DND-41 (cell line): ENCODE data around the gene NFX1.

Source experiments
- ATAC-seq: fragments of 200-7000 bp; cut with Tn5 transposase; 3 replicates; pipeline ENCODE4 v1.9.1; 2021; ENCODE audit warnings: low read depth; ENCODE audit not compliant: insufficient read depth
- DNase-seq: peaks from one replicate; pipeline ENCODE4 v3.0.0-alpha.2; 2020
- H2AFZ ChIP-seq: 2 replicates; pipeline ENCODE4 v1.6.0; 2012; ENCODE audit warnings: low read depth, low read length
- H3K27ac ChIP-seq: 2 replicates; pipeline ENCODE4 v1.5.1; 2012; ENCODE audit warnings: low read length, inconsistent platforms
- H3K27me3 ChIP-seq: fragments of 200-600 bp; sonication (generic); 2 replicates; pipeline ENCODE4 v1.6.0; 2012; ENCODE audit warnings: low read length, mild to moderate bottlenecking, inconsistent platforms; ENCODE audit not compliant: insufficient read depth, poor library complexity
- H3K36me3 ChIP-seq: 2 replicates; pipeline ENCODE4 v1.5.1; 2012; ENCODE audit warnings: low read length, inconsistent platforms; ENCODE audit not compliant: insufficient read depth
- H3K4me1 ChIP-seq: 2 replicates; pipeline ENCODE4 v1.5.1; 2012; ENCODE audit warnings: mild to moderate bottlenecking, low read length; ENCODE audit not compliant: insufficient read depth
- H3K4me2 ChIP-seq: 2 replicates; pipeline ENCODE4 v1.6.0; 2012; ENCODE audit warnings: mild to moderate bottlenecking, moderate library complexity, low read length, inconsistent platforms; ENCODE audit not compliant: insufficient read depth
- H3K4me3 ChIP-seq, 2 experiments: fragments of 200-600 bp in 1 of 2; shearing (Covaris generic) in 1 of 2; 2 replicates each; pipeline ENCODE4 v1.5.1; 2012 to 2016; ENCODE audit warnings: inconsistent platforms in 2 of 2, low read length in 2 of 2, mild to moderate bottlenecking in 2 of 2, low read depth in 1 of 2, moderate library complexity in 1 of 2
- H3K79me2 ChIP-seq: 2 replicates; pipeline ENCODE4 v1.6.0; 2012; ENCODE audit warnings: low read length, inconsistent platforms; ENCODE audit not compliant: insufficient read depth
- H3K9ac ChIP-seq: 2 replicates; pipeline ENCODE4 v1.6.0; 2012; ENCODE audit warnings: low read depth, mild to moderate bottlenecking, inconsistent platforms, low read length, moderate library complexity
- H3K9me3 ChIP-seq: 2 replicates; pipeline ENCODE4 v1.5.1; 2012; ENCODE audit warnings: low read length, moderate library complexity, mild to moderate bottlenecking, inconsistent platforms; ENCODE audit not compliant: insufficient read depth, severe bottlenecking
- H4K20me1 ChIP-seq: 2 replicates; pipeline ENCODE4 v1.6.0; 2012; ENCODE audit warnings: low read length; ENCODE audit not compliant: insufficient read depth
- EZH2 ChIP-seq: IDR thresholded peaks from 3 replicates; pipeline ENCODE4 v1.6.1; 2012; ENCODE audit warnings: borderline replicate concordance, low read depth, mild to moderate bottlenecking, moderate library complexity, low read length, inconsistent platforms; ENCODE audit not compliant: severe bottlenecking
- TF ChIP-seq, protein P1 (sequence below): IDR thresholded peaks from 2 replicates; pipeline ENCODE4 v1.5.1; 2012; ENCODE audit warnings: borderline replicate concordance, low read length, moderate library complexity, mild to moderate bottlenecking; ENCODE audit not compliant: poor library complexity, severe bottlenecking; ENCODE audit errors: extremely low read depth

The NFX1 gene

DNA sequence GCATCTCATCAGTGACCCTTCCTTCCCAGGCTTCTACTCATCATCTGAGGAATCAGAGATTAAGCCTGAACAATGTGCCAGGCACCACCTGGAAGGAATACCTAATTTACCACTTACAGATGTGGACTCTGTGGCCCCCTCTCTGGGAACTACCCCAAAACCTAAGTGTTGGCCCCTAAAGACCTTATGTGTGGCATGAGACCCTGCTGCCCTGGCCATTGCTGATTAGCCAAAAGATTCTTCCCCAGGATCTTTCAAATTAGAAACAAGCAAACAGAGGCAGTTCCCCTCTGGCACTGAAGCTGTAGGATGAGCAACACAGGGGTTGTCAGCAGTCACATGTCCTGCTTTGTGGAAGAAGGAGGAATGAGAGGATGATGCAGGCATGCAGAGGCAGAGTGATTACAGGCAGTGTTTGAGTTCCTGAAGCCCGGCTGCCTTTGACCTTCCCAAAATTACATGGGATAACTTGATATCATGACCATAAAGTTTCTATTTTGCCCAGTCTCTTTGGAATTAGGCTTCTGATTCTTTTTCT, 39.8 kb upstream of the NFX1 start:
- no peak overlapping the region for H3K9ac ChIP-seq
- H3K4me2 ChIP-seq, result no peak overlapping the region
- DNase-seq, result no peak
- H3K4me1 ChIP-seq, result no peaks in the 10 kb centered on the region
- no peaks in the 10 kb centered on the region for H4K20me1 ChIP-seq
- no peaks in the 10 kb centered on the region for H3K27me3 ChIP-seq
- no peaks in the 10 kb centered on the region for H3K9me3 ChIP-seq
- H3K79me2 ChIP-seq, result no peaks in the 10 kb centered on the region
- peaks cover 26% of the 10 kb centered on the region for H3K36me3 ChIP-seq
- no peak overlapping the region for H3K4me3 ChIP-seq
- H2AFZ ChIP-seq, result no peak overlapping the region
- no peak for ATAC-seq
- TF ChIP-seq EZH2, result no peak
- TF ChIP-seq, protein P1, sequence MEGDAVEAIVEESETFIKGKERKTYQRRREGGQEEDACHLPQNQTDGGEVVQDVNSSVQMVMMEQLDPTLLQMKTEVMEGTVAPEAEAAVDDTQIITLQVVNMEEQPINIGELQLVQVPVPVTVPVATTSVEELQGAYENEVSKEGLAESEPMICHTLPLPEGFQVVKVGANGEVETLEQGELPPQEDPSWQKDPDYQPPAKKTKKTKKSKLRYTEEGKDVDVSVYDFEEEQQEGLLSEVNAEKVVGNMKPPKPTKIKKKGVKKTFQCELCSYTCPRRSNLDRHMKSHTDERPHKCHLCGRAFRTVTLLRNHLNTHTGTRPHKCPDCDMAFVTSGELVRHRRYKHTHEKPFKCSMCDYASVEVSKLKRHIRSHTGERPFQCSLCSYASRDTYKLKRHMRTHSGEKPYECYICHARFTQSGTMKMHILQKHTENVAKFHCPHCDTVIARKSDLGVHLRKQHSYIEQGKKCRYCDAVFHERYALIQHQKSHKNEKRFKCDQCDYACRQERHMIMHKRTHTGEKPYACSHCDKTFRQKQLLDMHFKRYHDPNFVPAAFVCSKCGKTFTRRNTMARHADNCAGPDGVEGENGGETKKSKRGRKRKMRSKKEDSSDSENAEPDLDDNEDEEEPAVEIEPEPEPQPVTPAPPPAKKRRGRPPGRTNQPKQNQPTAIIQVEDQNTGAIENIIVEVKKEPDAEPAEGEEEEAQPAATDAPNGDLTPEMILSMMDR, result no peak
- no peak overlapping the region for H3K27ac ChIP-seq

DNA sequence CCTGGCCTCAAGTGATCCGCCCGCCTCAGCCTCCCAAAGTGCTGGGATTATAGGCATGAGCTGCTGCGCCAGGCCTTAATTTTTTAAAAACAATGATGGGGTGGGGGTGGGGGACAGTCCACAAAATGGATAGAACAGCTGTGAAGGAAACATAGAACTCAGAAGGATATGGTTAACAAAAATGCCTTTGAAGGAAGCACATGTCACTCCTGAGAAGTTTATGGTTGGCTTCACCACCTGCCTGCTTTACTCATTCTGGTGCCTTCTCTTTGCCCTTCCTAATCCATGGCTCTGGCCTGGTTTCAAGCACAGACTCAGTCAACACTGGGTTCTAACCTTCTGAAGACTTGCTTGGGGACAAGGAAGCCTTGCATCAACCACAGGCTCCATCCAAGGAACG, 36.1 kb upstream of the NFX1 start:
- ATAC-seq (no peak), DNase-seq (no peak)
- Histone ChIP-seq H4K20me1 (no peaks in the 10 kb centered on the region), H3K9me3 (no peaks in the 10 kb centered on the region), H3K9ac (no peak overlapping the region), H3K4me3 (no peak overlapping the region), H3K79me2 (no peaks in the 10 kb centered on the region), H3K4me2 (no peak overlapping the region), H2AFZ (no peak overlapping the region), H3K27ac (no peak overlapping the region), H3K27me3 (no peaks in the 10 kb centered on the region), H3K4me1 (no peaks in the 10 kb centered on the region), H3K36me3 (peaks cover 56% of the 10 kb centered on the region)
- TF ChIP-seq, protein P1, result no peak
- TF ChIP-seq EZH2, result no peak

DNA sequence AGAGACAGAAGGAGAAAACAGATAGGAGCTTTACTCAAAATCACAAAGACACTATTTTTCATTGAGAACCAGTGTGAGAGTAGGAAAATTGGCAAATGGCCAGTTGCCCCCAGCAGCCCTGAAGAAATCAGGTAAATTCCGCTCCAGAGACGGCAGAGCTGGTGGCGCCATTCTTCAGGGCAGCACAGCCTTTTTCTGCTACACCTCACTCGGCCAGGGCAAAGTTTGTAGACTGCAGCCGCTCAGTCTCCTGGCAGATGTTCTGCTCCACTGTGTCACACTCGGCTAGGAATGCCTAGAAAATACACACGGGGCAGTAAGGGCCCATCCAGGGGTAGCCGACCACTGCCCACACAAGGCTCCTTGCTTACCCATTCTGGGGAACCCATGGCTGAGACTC, 35.3 kb upstream of the NFX1 start:
- DNase-seq, result no peak
- Histone ChIP-seq H3K27ac (no peak overlapping the region), H4K20me1 (no peaks in the 10 kb centered on the region), H3K27me3 (no peaks in the 10 kb centered on the region), H3K4me1 (no peaks in the 10 kb centered on the region), H2AFZ (no peak overlapping the region), H3K36me3 (peaks cover 63% of the 10 kb centered on the region), H3K79me2 (no peaks in the 10 kb centered on the region), H3K9ac (no peak overlapping the region), H3K4me2 (no peak overlapping the region), H3K9me3 (no peaks in the 10 kb centered on the region), H3K4me3 (no peak overlapping the region)
- TF ChIP-seq, protein P1, result no peak
- no peak for TF ChIP-seq EZH2
- ATAC-seq, result no peak

DNA sequence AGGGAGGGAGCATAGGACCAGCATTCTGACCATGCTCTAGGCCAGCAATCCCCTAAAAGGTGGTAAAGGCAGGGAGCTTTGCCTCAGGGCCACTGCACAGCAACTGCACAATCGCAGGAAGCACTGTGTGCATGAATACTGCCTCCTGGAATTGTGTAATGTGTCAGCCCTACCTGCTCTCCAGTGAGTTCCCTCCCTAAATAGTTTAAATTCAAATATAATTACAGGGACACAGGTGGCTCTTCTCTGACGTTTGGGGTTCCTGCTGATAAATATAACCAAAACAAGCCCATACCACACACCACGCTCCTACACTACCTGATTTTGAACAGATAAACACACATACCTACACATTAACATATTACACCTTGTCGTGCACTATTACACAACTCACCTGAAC, 34.8 kb upstream of the NFX1 start:
- no peak for TF ChIP-seq EZH2
- TF ChIP-seq, protein P1, result no peak
- no peaks in the 10 kb centered on the region for H3K4me1 ChIP-seq
- H4K20me1 ChIP-seq, result no peaks in the 10 kb centered on the region
- no peak overlapping the region for H3K4me3 ChIP-seq
- ATAC-seq, result no peak
- H2AFZ ChIP-seq, result no peak overlapping the region
- no peaks in the 10 kb centered on the region for H3K79me2 ChIP-seq
- H3K27ac ChIP-seq, result no peak overlapping the region
- no peak overlapping the region for H3K9ac ChIP-seq
- H3K4me2 ChIP-seq, result no peak overlapping the region
- no peak for DNase-seq
- no peaks in the 10 kb centered on the region for H3K9me3 ChIP-seq
- no peaks in the 10 kb centered on the region for H3K27me3 ChIP-seq
- peaks cover 68% of the 10 kb centered on the region for H3K36me3 ChIP-seq
